Brain microvascular endothelial cell (primary cell): Measurements from ENCODE around the gene IKZF4.
"Not testable (repeated sequence)": the region's sequence is repeated elsewhere in the genome, so short reads cannot be mapped to it uniquely, and the experiment has no call there.

Source experiments
- DNase-seq: peaks from one replicate; pipeline ENCODE4 v3.0.0-alpha.2; 2020
- H3K27ac ChIP-seq: fragments of 250-450 bp; sonication (Bioruptor Pico); 2 replicates; pipeline ENCODE4 v1.5.1; 2020; ENCODE audit warnings: mild to moderate bottlenecking, moderate library complexity
- H3K27me3 ChIP-seq: fragments of 250-450 bp; sonication (Bioruptor Pico); replicated peaks from 2 replicates; pipeline ENCODE4 v1.5.1; 2020; ENCODE audit warnings: mild to moderate bottlenecking
- H3K36me3 ChIP-seq: fragments of 250-450 bp; sonication (Bioruptor Pico); replicated peaks from 2 replicates; pipeline ENCODE4 v1.5.1; 2020; ENCODE audit warnings: mild to moderate bottlenecking
- H3K4me3 ChIP-seq: 2 replicates; pipeline ENCODE4 v1.5.1; 2011; ENCODE audit warnings: low read depth, mild to moderate bottlenecking, control low read depth, low read length, moderate library complexity
- CTCF ChIP-seq: IDR thresholded peaks from 2 replicates; pipeline ENCODE4 v1.5.1; 2011; ENCODE audit warnings: low read depth, mild to moderate bottlenecking, moderate library complexity, low read length, control low read depth, inconsistent platforms; ENCODE audit errors: missing control alignments
- in situ Hi-C: cut with HindIII; loops from 2 replicates; pipeline ENCODE4 v1.10.0; 2017; ENCODE audit warnings: low sequenced_read_pairs, low pct_ligation_motif_present

The IKZF4 gene

GRCh38 chr12:56040151-56040550, 19.3 kb downstream of the IKZF4 start:
- TF ChIP-seq CTCF = no peak
- in situ Hi-C loops = no loop called here

GRCh38 chr12:56040963-56041551, 20.2 kb downstream of the IKZF4 start:
- no peak for TF ChIP-seq CTCF
- Histone ChIP-seq H3K27me3 (no peaks in the 10 kb centered on the region), H3K27ac (peak overlapping the region; percentile 29), H3K36me3 (peaks cover 30% of the 10 kb centered on the region), H3K4me3 (peak overlapping the region; percentile 99)
- in situ Hi-C loops = no loop called here
- DNase-seq = no peak

More at GRCh38 chr12:56040151-56040550, 19.3 kb downstream of the IKZF4 start:
- no peak overlapping the region for H3K4me3 ChIP-seq
- no peak overlapping the region for H3K27ac ChIP-seq
- no peak for DNase-seq
- H3K36me3 ChIP-seq = peaks cover 21% of the 10 kb centered on the region
- H3K27me3 ChIP-seq = no peaks in the 10 kb centered on the region

- peak; percentile 99 for DNase-seq
- Histone ChIP-seq H3K27ac (peak within 1 kb of the TSS; percentile 97), H3K4me3 (peak within 1 kb of the TSS; percentile 99), H3K27me3 (no peaks in the 10 kb centered on the region), H3K36me3 (peaks cover 30% of the 10 kb centered on the region)
- in situ Hi-C loops = no loop called here
- TF ChIP-seq CTCF = peak; percentile 68
Observed at GRCh38 chr12:56041552-56042429, 20.9 kb downstream of the IKZF4 start, which contains the start of gene RPS26. TSS of gene RPS26 (plus strand) at chr12:56041918. CDS start at chr12:56042167, 249 bp downstream.

GRCh38 chr12:56042430-56042813, 21.6 kb downstream of the IKZF4 start:
- H3K36me3 ChIP-seq = peaks cover 30% of the 10 kb centered on the region
- peak overlapping the region; percentile 99 for H3K4me3 ChIP-seq
- H3K27me3 ChIP-seq, in situ Hi-C loops, DNase-seq: not testable (repeated sequence)
- peak overlapping the region; percentile 97 for H3K27ac ChIP-seq

GRCh38 chr12:56042843-56043242, 22.0 kb downstream of the IKZF4 start:
- Histone ChIP-seq H3K4me3 (peak overlapping the region; percentile 99), H3K36me3 (peaks cover 30% of the 10 kb centered on the region), H3K27ac (no peak overlapping the region), H3K27me3 (no peaks in the 10 kb centered on the region)
- TF ChIP-seq CTCF = no peak
- in situ Hi-C loops = no loop called here
- no peak for DNase-seq

- in situ Hi-C loops = no loop called here
Observed at GRCh38 chr12:56046027-56046780, 25.4 kb downstream of the IKZF4 start.

More at GRCh38 chr12:56046027-56046780, 25.4 kb downstream of the IKZF4 start:
- no peak for DNase-seq
- no peaks in the 10 kb centered on the region for H3K27me3 ChIP-seq
- peaks cover 30% of the 10 kb centered on the region for H3K36me3 ChIP-seq
- H3K4me3 ChIP-seq = no peak overlapping the region
- no peak for TF ChIP-seq CTCF
- no peak overlapping the region for H3K27ac ChIP-seq
